Suprapubic skin (tissue), 4 donors: ENCODE measurements around the gene IL27RA. TPM values are rescaled to one million over a fixed set of nuclear protein-coding genes. Genes with fewer than 3 reads are reported as not detected.

ENCODE experiments used
- DNase-seq, 2 donors: peaks; one replicate each; pipeline ENCODE4 v3.0.0-alpha.2; 2019; ENCODE audit warnings: low spot score in 2 of 2
- H3K27ac ChIP-seq: fragments of 200-600 bp; sonication (generic); one replicate; pipeline ENCODE4 v1.5.1; 2019
- H3K27me3 ChIP-seq: fragments of 200-600 bp; sonication (generic); one replicate; pipeline ENCODE4 v1.5.1; 2019
- H3K36me3 ChIP-seq: fragments of 200-600 bp; sonication (generic); one replicate; pipeline ENCODE4 v1.5.1; 2019
- H3K4me1 ChIP-seq: fragments of 200-600 bp; sonication (generic); one replicate; pipeline ENCODE4 v1.5.1; 2019
- H3K4me3 ChIP-seq: fragments of 200-600 bp; sonication (generic); one replicate; pipeline ENCODE4 v1.5.1; 2019; ENCODE audit warnings: mild to moderate bottlenecking
- H3K9me3 ChIP-seq: fragments of 200-600 bp; sonication (generic); one replicate; pipeline ENCODE4 v1.5.1; 2019
- EP300 ChIP-seq: sonication (generic); formaldehyde crosslinking; IDR thresholded peaks from one replicate; pipeline ENCODE4 v1.6.1; 2017; ENCODE audit warnings: antibody characterized with exemption
- POLR2A ChIP-seq, 2 donors: fragments of 450-650 bp; IDR thresholded peaks; one replicate each; pipeline ENCODE4 v1.6.1; 2017; ENCODE audit warnings: antibody characterized with exemption in 2 of 2, mild to moderate bottlenecking in 2 of 2, moderate library complexity in 2 of 2
- POLR2AphosphoS5 ChIP-seq, 3 donors: sonication (generic); formaldehyde crosslinking; IDR thresholded peaks; one replicate each; pipeline ENCODE4 v1.6.1; 2017; ENCODE audit warnings: antibody characterized with exemption in 3 of 3
- WGBS: methylation state at CpG from one replicate; pipeline ENCODE4 v1.1.5; 2018; 5-methylcytosine and 5-hydroxymethylcytosine counted together
- total RNA-seq, 4 donors: library from RNA; depleted of rRNA; stranded (reverse); fragments of >200 nt; gene quantifications; one replicate each; pipeline ENCODE4 v1.1.0, GENCODE V29; 2016
- TF ChIP-seq, protein P1 (sequence below), 2 donors: fragments of 200-600 bp in 1 of 2; fragments of 450-650 bp in 1 of 2; sonication (generic) in 1 of 2; IDR thresholded peaks; one replicate each; pipeline ENCODE4 v1.5.1; 2016 to 2019; ENCODE audit warnings: antibody characterized with exemption in 2 of 2, mild to moderate bottlenecking in 1 of 2, moderate library complexity in 1 of 2

The IL27RA gene
- total RNA-seq, 4 donors from 2014 or later, result 0.76 to 2.5 (median 1.5) TPM

- no peaks in the 10 kb centered on the region for H3K36me3 ChIP-seq
- TF ChIP-seq, protein P1, sequence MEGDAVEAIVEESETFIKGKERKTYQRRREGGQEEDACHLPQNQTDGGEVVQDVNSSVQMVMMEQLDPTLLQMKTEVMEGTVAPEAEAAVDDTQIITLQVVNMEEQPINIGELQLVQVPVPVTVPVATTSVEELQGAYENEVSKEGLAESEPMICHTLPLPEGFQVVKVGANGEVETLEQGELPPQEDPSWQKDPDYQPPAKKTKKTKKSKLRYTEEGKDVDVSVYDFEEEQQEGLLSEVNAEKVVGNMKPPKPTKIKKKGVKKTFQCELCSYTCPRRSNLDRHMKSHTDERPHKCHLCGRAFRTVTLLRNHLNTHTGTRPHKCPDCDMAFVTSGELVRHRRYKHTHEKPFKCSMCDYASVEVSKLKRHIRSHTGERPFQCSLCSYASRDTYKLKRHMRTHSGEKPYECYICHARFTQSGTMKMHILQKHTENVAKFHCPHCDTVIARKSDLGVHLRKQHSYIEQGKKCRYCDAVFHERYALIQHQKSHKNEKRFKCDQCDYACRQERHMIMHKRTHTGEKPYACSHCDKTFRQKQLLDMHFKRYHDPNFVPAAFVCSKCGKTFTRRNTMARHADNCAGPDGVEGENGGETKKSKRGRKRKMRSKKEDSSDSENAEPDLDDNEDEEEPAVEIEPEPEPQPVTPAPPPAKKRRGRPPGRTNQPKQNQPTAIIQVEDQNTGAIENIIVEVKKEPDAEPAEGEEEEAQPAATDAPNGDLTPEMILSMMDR (IDR thresholded peaks at IDR 0.05), result no peak
- TF ChIP-seq POLR2A (IDR thresholded peaks at IDR 0.05) (no peak), POLR2AphosphoS5 (IDR thresholded peaks at IDR 0.05) (no peak), EP300 (no peak)
- DNase-seq, result no peak
- no peaks in the 10 kb centered on the region for H3K9me3 ChIP-seq
- peaks cover 42% of the 10 kb centered on the region for H3K27me3 ChIP-seq
- H3K4me1 ChIP-seq, result peaks cover 15% of the 10 kb centered on the region
- 51% methylated on average over 9 of the region's 9 CpGs for WGBS
- H3K27ac ChIP-seq, result no peak overlapping the region
- H3K4me3 ChIP-seq, result no peak overlapping the region
Observed at GRCh38 chr19:14061081-14061749, 29.7 kb downstream of the IL27RA start.

GRCh38 chr19:14061751-14062557 is 30.4 kb downstream of the IL27RA start, which contains the start of gene PALM3:
TSS of gene PALM3 (minus strand) at chr19:14062076. CDS start at chr19:14061980, 96 bp downstream.
- Histone ChIP-seq H3K9me3 (no peaks in the 10 kb centered on the region), H3K27ac (no peak within 1 kb of the TSS), H3K36me3 (no peaks in the 10 kb centered on the region), H3K27me3 (peaks cover 42% of the 10 kb centered on the region), H3K4me1 (peaks cover 15% of the 10 kb centered on the region), H3K4me3 (no peak within 1 kb of the TSS)
- no peak for TF ChIP-seq EP300
- 55% methylated on average over 11 of the region's 19 CpGs for WGBS
- no peak for DNase-seq

- DNase-seq, result no peak
- TF ChIP-seq, protein P1 (IDR thresholded peaks at IDR 0.05), result no peak
- TF ChIP-seq POLR2A (IDR thresholded peaks at IDR 0.05), result no peak
- TF ChIP-seq POLR2AphosphoS5 (IDR thresholded peaks at IDR 0.05), result no peak
- no peak for TF ChIP-seq EP300
- peaks cover 10% of the 10 kb centered on the region for H3K4me1 ChIP-seq
- 74% methylated on average over 5 of the region's 5 CpGs for WGBS
- no peaks in the 10 kb centered on the region for H3K36me3 ChIP-seq
- peaks cover 42% of the 10 kb centered on the region for H3K27me3 ChIP-seq
- H3K4me3 ChIP-seq, result no peak overlapping the region
- no peak overlapping the region for H3K27ac ChIP-seq
- H3K9me3 ChIP-seq, result no peaks in the 10 kb centered on the region
Observed at GRCh38 chr19:14062558-14062855, 30.9 kb downstream of the IL27RA start.

GRCh38 chr19:14063105-14063504 is 31.5 kb downstream of the IL27RA start:
- peaks cover 42% of the 10 kb centered on the region for H3K27me3 ChIP-seq
- H3K27ac ChIP-seq, result no peak overlapping the region
- H3K4me1 ChIP-seq, result peaks cover 4% of the 10 kb centered on the region
- no peak for DNase-seq
- no peaks in the 10 kb centered on the region for H3K9me3 ChIP-seq
- no peaks in the 10 kb centered on the region for H3K36me3 ChIP-seq
- WGBS, result 65% methylated on average over 7 of the region's 7 CpGs
- H3K4me3 ChIP-seq, result no peak overlapping the region
- TF ChIP-seq, protein P1 (IDR thresholded peaks at IDR 0.05), result no peak
- TF ChIP-seq POLR2A (IDR thresholded peaks at IDR 0.05), result no peak
- TF ChIP-seq EP300, result no peak
- no peak for TF ChIP-seq POLR2AphosphoS5 (IDR thresholded peaks at IDR 0.05)

- peaks cover 11% of the 10 kb centered on the region for H3K27me3 ChIP-seq
- no peaks in the 10 kb centered on the region for H3K36me3 ChIP-seq
- no peak overlapping the region for H3K27ac ChIP-seq
- no peak overlapping the region for H3K4me3 ChIP-seq
- no peaks in the 10 kb centered on the region for H3K9me3 ChIP-seq
- no peak for DNase-seq
- H3K4me1 ChIP-seq, result no peaks in the 10 kb centered on the region
- WGBS, result 67% methylated on average over 2 of the region's 2 CpGs
- TF ChIP-seq POLR2A (IDR thresholded peaks at IDR 0.05), result no peak
- no peak for TF ChIP-seq EP300
- TF ChIP-seq, protein P1 (IDR thresholded peaks at IDR 0.05), result no peak
- TF ChIP-seq POLR2AphosphoS5 (IDR thresholded peaks at IDR 0.05), result no peak
Observed at GRCh38 chr19:14066134-14066533, 34.6 kb downstream of the IL27RA start.
